ENCODE measurements around the gene BSG.
"Not testable (repeated sequence)": the region's sequence is repeated elsewhere in the genome, so short reads cannot be mapped to it uniquely, and the experiment has no call there.

Gene BSG

GRCh38 chr19:618247-618619 is 45.8 kb downstream of the BSG start:
- Histone ChIP-seq H3K27ac (no peak overlapping the region), H3K36me3 (ENCODE audit: control insufficient read depth, insufficient read depth, low read length) (no peaks in the 10 kb centered on the region), H3K9me3 (ENCODE audit: control insufficient read depth, low read length) (no peaks in the 10 kb centered on the region)

GRCh38 chr19:618674-619285 is 46.4 kb downstream of the BSG start:
- H2AFZ ChIP-seq, result no peak overlapping the region
- no peak overlapping the region for H3K4me2 ChIP-seq (ENCODE audit: low read length)
- H3K9ac ChIP-seq, result no peak overlapping the region
- no peaks in the 10 kb centered on the region for H3K4me1 ChIP-seq
- H3K27me3 ChIP-seq (ENCODE audit: control insufficient read depth, insufficient read depth, low read length), result no peaks in the 10 kb centered on the region
- no peak for TF ChIP-seq CTCF (IDR thresholded peaks at IDR 0.05)
- no peak overlapping the region for H3K27ac ChIP-seq
- no peak overlapping the region for H3K4me3 ChIP-seq (ENCODE audit: low read depth, low read length)
- H3K9me3 ChIP-seq (ENCODE audit: control insufficient read depth, low read length), result no peaks in the 10 kb centered on the region
- no peaks in the 10 kb centered on the region for H3K36me3 ChIP-seq (ENCODE audit: control insufficient read depth, insufficient read depth, low read length)
- no peaks in the 10 kb centered on the region for H3K79me2 ChIP-seq

More at GRCh38 chr19:618247-618619, 45.8 kb downstream of the BSG start:
- Histone ChIP-seq H3K27me3 (ENCODE audit: control insufficient read depth, insufficient read depth, low read length) (no peaks in the 10 kb centered on the region), H3K79me2 (no peaks in the 10 kb centered on the region), H3K4me1 (no peaks in the 10 kb centered on the region), H2AFZ (no peak overlapping the region), H3K4me2 (ENCODE audit: low read length) (no peak overlapping the region), H3K4me3 (ENCODE audit: low read depth, low read length) (no peak overlapping the region), H3K9ac (no peak overlapping the region)
- no peak for TF ChIP-seq CTCF (IDR thresholded peaks at IDR 0.05)

GRCh38 chr19:619286-620002 is 47.0 kb downstream of the BSG start:
- TF ChIP-seq CTCF (IDR thresholded peaks at IDR 0.05), result no peak

GRCh38 chr19:620166-620862 is 47.9 kb downstream of the BSG start:
- no peak overlapping the region for H3K4me2 ChIP-seq (ENCODE audit: low read length)
- no peak for TF ChIP-seq CTCF (IDR thresholded peaks at IDR 0.05)
- no peak overlapping the region for H3K27ac ChIP-seq
- no peaks in the 10 kb centered on the region for H3K36me3 ChIP-seq (ENCODE audit: control insufficient read depth, insufficient read depth, low read length)
- H2AFZ ChIP-seq, result no peak overlapping the region
- H3K27me3 ChIP-seq (ENCODE audit: control insufficient read depth, insufficient read depth, low read length), result no peaks in the 10 kb centered on the region
- H3K4me1 ChIP-seq, result no peaks in the 10 kb centered on the region
- no peaks in the 10 kb centered on the region for H3K79me2 ChIP-seq
- no peak overlapping the region for H3K9ac ChIP-seq
- no peaks in the 10 kb centered on the region for H3K9me3 ChIP-seq (ENCODE audit: control insufficient read depth, low read length)
- no peak overlapping the region for H3K4me3 ChIP-seq (ENCODE audit: low read depth, low read length)

More at GRCh38 chr19:619286-620002, 47.0 kb downstream of the BSG start:
- no peaks in the 10 kb centered on the region for H3K36me3 ChIP-seq (ENCODE audit: control insufficient read depth, insufficient read depth, low read length)
- no peaks in the 10 kb centered on the region for H3K27me3 ChIP-seq (ENCODE audit: control insufficient read depth, insufficient read depth, low read length)
- H3K27ac ChIP-seq, result no peak overlapping the region
- H3K4me1 ChIP-seq, result no peaks in the 10 kb centered on the region
- no peaks in the 10 kb centered on the region for H3K79me2 ChIP-seq
- no peak overlapping the region for H3K9ac ChIP-seq
- H3K4me2 ChIP-seq (ENCODE audit: low read length), result no peak overlapping the region
- no peak overlapping the region for H2AFZ ChIP-seq
- no peak overlapping the region for H3K4me3 ChIP-seq (ENCODE audit: low read depth, low read length)
- H3K9me3 ChIP-seq (ENCODE audit: control insufficient read depth, low read length), result no peaks in the 10 kb centered on the region

GRCh38 chr19:621191-621590 is 48.8 kb downstream of the BSG start:
- H3K27me3 ChIP-seq (ENCODE audit: control insufficient read depth, insufficient read depth, low read length); H3K4me2 ChIP-seq (ENCODE audit: low read length); H3K9me3 ChIP-seq (ENCODE audit: control insufficient read depth, low read length); H2AFZ ChIP-seq; H3K79me2 ChIP-seq; H3K36me3 ChIP-seq (ENCODE audit: control insufficient read depth, insufficient read depth, low read length); H3K9ac ChIP-seq; H3K4me1 ChIP-seq; H3K4me3 ChIP-seq (ENCODE audit: low read depth, low read length); H3K27ac ChIP-seq: not testable (repeated sequence)

Data from parathyroid adenoma (tissue), 2 donors.